HFF-Myc (cell line): ENCODE results near the gene BPI.

ENCODE experiments used
- DNase-seq: peaks from one replicate; pipeline ENCODE4 v3.0.0-alpha.2; 2011; ENCODE audit warnings: low read depth; ENCODE audit errors: extremely low read depth
- H3K4me3 ChIP-seq: replicated peaks from 2 replicates; pipeline ENCODE4 v1.5.1; 2011; ENCODE audit warnings: low read depth, mild to moderate bottlenecking, control low read depth, low read length
- CTCF ChIP-seq: IDR thresholded peaks from 2 replicates; pipeline ENCODE4 v1.5.1; 2012; ENCODE audit warnings: mild to moderate bottlenecking, low read depth, low read length, control low read depth; ENCODE audit errors: missing control alignments

The BPI gene

GRCh38 chr20:38295811-38296210, 8.1 kb upstream of the BPI start:
- H3K4me3 ChIP-seq = no peak overlapping the region
- TF ChIP-seq CTCF = no peak
- no peak for DNase-seq

DNA sequence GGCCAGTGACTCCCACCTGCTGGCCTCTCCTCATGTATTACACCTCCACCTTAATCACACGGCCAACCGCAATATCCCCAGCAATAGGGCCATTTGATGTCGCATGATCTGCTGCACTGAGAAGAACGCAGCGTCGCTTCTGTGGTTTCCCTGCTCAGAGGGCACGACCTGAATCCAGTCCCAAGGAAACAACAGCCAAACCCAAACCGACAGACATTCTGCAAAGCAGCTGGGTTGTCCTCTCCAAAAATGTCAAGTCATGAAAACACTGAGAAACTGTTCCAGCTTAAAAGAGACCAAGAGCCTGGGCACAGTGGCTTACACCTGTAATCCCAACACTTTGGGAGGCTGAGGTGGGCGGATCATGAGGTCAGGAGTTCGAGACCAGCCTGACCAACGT, 7.5 kb upstream of the BPI start:
- no peak overlapping the region for H3K4me3 ChIP-seq
- DNase-seq = no peak
- no peak for TF ChIP-seq CTCF

- DNase-seq = no peak
- no peak for TF ChIP-seq CTCF
- H3K4me3 ChIP-seq = no peak overlapping the region
Measured at GRCh38 chr20:38297916-38298674, 5.9 kb upstream of the BPI start.

DNA sequence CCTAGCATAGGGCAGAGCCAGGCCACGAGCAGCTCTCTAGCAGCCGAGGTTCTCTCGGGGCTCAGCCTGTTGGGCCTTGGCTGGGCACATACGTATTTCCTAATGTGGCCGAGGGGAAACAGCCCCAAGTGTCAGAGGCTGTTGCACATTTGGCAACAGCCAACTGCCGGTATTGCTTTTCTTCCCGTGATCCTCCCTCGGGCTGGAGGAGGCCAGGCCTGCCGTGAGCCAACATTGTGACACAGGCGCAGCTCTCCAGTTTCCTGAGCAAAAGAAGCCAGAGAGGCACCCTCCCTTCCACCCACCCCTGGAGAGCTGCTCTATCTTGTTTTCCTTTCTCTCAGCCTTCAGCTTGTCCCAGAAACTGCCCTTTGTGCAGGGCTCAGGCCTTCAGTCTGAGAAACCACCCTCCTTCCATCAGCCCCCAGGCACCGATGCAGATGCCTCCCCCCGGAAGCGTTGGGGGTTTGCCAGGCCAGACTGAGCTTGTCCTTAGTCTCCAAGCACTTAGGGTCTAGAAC, 5.1 kb upstream of the BPI start:
- no peak for TF ChIP-seq CTCF
- no peak overlapping the region for H3K4me3 ChIP-seq
- DNase-seq = no peak

DNA sequence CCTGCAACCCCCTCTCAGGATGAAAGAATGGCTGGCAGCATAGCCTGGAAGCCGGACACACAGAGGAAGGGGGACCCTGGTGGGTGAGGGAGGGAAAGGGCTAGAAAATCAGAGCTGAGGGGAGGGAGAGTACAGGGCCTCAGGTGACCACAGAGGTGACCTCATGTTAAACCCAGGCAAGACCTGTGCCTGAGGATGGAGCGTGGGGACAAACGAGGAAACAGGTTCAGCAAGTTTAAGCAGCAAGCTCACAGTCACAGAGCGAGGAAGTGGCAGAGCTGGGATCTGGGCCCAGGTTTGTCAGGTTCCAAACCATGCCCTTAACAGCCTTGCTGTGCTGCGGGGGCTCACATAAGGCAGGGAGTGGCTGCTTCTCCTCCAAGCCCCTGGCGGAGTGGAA, 4.0 kb upstream of the BPI start:
- no peak overlapping the region for H3K4me3 ChIP-seq
- no peak for DNase-seq
- TF ChIP-seq CTCF = no peak

GRCh38 chr20:38300438-38300837, 3.5 kb upstream of the BPI start:
- no peak for TF ChIP-seq CTCF
- H3K4me3 ChIP-seq = no peak overlapping the region
- DNase-seq = no peak

DNA sequence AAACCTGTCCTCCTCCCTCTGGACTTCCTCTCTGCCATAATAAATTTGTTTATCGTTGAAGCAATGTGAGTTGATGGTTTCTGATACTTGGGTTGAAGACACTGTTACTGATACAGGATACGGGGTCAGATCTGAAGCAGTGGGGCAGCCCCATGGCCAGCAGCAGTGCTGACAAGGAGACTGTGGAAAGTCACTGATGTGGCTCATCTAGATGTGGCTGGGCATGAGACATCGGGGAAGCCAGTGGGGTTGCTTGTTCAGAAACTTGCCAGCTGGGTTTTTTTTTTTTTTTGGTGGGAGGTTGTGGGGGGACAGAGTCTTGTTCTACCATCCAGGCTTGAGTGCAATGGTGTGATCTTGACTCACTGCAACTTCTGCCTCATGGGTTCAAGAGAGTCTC, 2.6 kb upstream of the BPI start:
- no peak overlapping the region for H3K4me3 ChIP-seq
- DNase-seq = no peak
- no peak for TF ChIP-seq CTCF
